MM.1S (cell line): ENCODE results near the gene AQR.

Experiments
- EZH2 ChIP-seq: fragments of 300-600 bp; sonication (generic); optimal IDR thresholded peaks from 2 replicates; pipeline ENCODE3; 2017; ENCODE audit warnings: low read depth, mild to moderate bottlenecking, antibody characterized with exemption, low read length, mixed read lengths
- EZH2phosphoT487 ChIP-seq: fragments of 300-600 bp; sonication (generic); IDR thresholded peaks from 2 replicates; pipeline ENCODE4 v1.6.1; 2018; ENCODE audit warnings: antibody characterized with exemption, low read length
- TF ChIP-seq, protein P1 (sequence below): fragments of 300-600 bp; sonication (generic); IDR thresholded peaks from 2 replicates; pipeline ENCODE4 v1.5.1; 2016; ENCODE audit warnings: antibody characterized with exemption, low read length, mixed read lengths

GRCh38 chr15:34838282-34838681 is 131.3 kb downstream of the AQR start:
- TF ChIP-seq EZH2phosphoT487 (no peak), EZH2 (no peak)
- TF ChIP-seq, protein P1, sequence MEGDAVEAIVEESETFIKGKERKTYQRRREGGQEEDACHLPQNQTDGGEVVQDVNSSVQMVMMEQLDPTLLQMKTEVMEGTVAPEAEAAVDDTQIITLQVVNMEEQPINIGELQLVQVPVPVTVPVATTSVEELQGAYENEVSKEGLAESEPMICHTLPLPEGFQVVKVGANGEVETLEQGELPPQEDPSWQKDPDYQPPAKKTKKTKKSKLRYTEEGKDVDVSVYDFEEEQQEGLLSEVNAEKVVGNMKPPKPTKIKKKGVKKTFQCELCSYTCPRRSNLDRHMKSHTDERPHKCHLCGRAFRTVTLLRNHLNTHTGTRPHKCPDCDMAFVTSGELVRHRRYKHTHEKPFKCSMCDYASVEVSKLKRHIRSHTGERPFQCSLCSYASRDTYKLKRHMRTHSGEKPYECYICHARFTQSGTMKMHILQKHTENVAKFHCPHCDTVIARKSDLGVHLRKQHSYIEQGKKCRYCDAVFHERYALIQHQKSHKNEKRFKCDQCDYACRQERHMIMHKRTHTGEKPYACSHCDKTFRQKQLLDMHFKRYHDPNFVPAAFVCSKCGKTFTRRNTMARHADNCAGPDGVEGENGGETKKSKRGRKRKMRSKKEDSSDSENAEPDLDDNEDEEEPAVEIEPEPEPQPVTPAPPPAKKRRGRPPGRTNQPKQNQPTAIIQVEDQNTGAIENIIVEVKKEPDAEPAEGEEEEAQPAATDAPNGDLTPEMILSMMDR, result no peak
